HG03354 (cell line): ENCODE measurements around the gene CCDC159.
A peak's percentile ranks its signal among the peaks of the same experiment; 100 is the strongest.
"Not testable (repeated sequence)": the region's sequence is repeated elsewhere in the genome, so short reads cannot be mapped to it uniquely, and the experiment has no call there.

Experiments used
- ATAC-seq: cut with Tn5 transposase; IDR thresholded peaks from one replicate; pipeline ENCODE4 v1.9.1; 2021; ENCODE audit warnings: mild to moderate bottlenecking; ENCODE audit not compliant: unreplicated experiment, poor library complexity, severe bottlenecking

The CCDC159 gene, protein sequence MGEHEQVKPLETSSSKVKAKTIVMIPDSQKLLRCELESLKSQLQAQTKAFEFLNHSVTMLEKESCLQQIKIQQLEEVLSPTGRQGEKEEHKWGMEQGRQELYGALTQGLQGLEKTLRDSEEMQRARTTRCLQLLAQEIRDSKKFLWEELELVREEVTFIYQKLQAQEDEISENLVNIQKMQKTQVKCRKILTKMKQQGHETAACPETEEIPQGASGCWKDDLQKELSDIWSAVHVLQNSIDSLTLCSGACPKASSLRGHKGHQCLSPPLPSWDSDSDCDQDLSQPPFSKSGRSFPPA

DNA sequence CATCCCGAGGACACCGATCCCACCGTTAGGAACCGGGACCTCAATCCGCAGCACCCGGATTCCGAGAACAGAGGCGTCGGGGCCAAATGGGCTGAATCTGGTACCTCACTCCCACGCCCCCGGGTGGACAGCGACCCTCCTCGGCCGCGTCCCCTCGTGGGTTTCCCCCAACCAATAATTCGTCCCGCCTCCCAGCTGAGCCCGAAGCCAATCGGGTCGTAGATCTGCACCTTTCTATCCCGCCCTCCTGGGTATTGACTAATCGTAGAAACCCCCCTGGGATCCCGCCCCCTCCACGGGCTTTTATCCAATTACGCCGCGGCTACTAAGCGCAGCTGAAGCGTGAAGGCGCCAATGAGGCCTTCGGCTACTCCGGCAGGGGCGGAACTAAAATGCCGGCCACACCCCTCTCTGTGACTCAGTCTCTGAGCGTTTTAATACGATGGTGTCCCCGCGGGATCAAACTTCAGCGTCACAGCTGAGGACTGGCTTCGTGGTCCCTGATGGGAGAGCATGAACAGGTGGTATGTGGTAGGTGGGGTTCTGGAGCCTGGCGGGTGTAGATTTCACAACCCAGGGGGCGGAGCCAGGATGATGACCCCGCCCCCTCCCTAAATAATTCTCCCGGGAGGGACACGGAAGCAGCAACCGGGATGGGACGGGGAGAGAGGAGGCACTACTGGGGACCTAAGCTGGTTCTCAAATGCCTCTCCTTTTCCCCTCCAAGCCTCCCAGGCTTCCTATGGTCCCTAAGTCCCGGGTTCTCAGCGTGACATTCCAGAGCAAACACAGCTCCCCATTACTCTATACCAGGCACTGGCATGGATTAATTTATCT lies at the start of gene CCDC159, which contains the start of gene TMEM205:
CCDC159 (plus strand) TSS at position 416 of the 837 bp plus-strand sequence; CDS start at position 504, 88 bp downstream.
TMEM205 (minus strand) TSS at position 165 of the 837 bp plus-strand sequence. CDS start 649 bp downstream, outside the sequence.
- ATAC-seq = peak; percentile 90

DNA sequence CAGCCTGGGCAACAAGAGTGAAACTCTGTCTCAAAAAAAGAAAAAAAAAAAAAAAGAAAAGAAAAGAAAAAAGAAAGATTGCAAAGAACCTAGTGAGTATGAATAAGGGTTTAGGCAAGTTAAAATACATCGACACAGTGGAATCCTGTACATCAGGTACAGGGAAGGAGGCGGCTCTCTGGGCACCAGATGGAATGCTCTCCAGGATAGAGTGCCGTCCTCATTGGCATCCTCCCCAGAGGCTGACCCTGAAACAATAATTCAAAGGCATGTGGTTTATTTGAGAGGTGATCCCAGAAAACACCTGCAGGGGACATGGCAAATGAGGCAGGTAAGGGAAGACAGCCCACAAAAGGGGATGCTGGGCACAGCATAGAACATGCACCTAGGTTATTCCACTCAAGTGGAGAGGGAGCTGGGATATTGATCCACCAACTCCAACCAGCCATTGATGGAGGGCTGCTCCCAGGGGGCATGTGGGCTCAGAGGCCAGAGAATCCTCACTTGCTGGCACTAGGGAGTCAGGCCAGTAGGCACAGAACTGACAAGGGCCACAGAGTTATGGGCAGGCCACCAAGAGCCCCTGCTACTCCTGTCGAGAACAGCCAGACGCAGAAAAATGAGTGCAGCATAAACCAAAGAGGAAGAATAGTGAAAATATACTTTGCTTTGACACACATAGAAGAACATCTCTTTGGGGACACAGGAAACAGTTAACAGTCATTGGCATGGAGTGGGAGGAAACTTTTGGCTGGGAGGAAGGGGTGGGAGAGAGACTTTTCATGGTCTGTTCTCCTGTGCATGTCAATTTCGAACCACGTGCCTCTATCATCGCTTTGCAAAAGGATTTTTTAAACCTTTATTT lies 46.1 kb upstream of the CCDC159 start:
- no peak for ATAC-seq

DNA sequence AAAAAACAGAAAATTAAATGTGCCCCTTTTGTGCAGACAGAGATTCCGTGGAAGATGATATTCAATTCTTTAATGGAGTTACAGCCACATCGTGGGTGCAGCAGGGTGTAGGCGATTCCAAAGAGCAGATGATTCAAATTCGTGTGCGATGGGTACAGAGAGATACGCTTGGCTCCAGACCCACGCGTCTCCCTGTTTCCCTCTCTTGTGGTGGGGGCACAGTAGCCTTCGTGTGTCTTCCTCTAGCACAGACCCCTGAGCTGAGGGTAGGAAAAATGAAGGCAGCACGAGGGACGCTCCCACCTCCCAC lies 45.6 kb upstream of the CCDC159 start:
- ATAC-seq = no peak

DNA sequence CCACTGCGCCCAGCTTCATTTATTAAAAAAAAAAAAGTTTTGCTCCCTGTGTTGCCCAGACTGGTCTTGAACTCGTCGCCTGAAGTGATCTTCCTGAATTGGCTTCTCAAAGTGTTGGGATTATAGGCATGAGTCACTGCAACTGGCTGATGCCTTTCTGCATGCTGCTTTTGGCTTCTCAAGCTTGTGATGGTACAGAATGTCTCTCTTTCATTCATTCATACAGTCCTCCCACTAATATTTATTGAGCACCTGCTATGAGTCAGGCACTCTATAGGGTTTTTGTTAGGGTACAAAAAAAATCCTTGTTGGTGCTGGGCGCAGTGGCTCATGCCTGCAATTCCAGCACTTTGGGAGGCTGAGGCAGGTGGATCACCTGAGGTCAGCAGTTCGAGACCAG lies 41.4 kb upstream of the CCDC159 start:
- ATAC-seq = no peak

DNA sequence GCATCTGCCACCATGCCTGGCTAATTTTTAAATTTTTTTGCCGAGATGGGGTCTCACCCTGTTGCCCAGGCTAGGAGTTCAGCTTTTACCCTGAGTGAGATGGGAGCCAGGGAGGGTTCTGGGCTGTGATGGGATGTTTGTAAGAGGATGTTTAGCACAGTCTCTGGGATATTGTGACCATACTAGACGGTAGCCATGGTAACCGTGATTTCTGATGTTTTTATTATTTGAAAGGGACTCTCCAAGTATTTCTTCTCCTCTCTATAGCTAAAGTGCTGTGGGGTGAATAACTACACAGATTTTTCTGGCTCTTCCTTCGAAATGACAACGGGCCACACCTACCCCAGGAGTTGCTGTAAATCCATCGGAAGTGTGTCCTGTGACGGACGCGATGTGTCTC lies 40.0 kb upstream of the CCDC159 start:
- ATAC-seq = no peak

DNA sequence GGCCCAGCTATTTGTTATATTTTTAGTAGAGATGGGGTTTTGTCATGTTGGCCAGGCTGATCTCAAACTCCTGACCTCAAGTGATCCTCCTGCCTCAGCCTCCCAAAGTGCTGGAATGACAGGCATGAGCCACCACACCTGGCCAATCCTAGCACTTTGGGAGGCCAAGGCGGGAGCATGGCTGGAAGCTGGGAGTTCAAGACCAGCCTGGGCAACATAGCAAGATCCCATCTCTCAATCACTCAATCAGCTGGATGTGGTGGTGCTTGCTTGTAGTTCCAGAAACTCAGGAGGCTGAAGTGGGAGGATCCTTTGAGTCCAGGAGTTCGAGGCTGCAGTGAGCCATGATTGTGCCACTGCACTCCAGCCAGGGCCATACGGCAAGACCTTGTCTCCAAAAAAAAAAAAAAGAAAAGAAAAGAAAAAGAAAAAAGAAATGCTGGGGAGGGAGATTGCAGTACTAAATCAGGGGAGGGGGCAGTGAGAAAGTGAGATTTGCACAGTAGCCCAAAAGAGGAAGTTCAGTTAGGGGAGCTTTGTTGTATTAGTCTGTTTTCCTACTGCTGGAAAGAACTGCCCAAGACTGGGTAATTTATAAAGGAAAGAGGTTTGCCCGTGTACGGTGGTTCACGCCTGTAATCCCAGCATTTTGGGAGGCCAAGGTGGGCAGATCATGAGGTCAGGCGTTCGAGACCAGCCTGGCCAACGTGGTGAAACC lies 25.9 kb upstream of the CCDC159 start:
- not testable (repeated sequence) for ATAC-seq

DNA sequence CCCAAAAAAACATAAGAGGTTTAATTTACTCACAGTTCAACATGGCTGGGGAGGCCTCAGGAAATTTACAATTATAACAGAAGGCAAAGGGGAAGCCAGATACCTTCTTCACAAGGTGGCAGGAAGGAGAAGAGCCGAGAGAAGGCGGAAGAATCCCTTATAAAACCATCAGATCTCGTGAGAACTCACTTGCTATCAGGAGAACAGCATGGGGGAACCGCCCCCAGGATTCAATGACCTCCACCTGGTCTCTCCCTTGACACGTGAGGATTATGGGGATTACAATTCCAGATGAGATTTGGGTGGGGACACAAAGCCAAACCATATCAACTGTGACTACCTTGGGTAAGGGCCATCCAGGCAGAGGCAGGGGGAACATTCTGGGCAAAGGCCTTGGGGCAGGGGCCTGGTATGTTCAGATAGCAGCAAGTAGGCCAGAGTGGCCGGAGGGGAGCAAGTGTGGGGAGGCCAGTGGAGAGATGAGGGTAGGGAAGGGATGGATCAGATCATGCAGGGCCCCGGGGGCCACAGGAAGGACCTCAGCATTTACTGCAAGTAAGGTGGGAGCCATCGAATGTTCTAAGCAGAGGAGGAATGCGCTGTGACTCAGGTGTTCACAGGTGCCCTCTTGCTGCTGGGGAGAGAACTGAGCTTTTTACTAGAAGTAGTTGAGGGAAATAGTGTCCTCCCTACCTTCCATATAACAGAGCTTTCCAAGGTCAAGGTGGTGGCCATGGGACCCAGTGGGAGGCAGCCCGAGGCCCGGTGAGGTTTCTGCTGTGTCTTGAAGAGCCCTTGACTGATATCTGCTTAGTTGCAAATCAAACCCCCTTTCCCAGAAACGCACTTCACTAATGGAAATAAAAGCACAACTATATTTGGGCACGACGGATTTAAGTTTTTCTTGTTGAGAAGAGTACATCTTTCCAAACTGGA lies 24.9 kb upstream of the CCDC159 start:
- no peak for ATAC-seq

DNA sequence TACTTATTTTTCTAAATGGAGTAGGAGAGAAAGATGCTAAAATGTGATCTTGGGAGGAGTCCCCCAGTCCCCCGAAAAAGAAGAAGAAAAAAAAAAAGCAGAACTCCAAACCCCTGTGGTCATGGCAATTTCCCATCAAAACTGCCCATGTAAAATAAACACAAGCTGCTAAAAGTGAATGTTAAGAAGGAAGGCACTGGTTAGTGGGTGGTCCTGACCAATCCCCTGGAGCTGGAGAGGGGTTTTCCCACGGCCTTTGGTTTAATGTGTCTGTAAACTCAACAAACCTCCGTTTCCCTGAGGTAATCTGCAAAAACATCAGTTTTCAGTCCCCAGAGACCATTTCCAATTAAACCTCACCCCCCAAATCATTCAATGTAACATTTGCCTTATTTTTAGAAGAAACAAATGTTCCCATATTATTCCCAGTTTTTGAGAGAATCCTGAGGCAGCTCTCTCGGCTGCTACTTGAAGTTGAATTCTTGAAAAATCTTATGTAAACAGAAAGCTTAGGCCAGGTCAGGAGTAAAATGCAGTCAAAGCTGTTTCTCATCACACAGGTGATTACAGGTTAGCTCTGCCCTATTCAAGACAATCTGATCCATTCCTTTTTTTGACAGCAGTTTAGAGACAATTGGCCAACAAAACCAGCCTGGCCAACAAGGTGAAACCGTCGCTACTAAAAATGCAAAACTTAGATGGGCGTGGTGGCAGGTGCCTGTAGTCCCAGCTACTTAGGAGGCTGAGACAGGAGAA lies 23.9 kb upstream of the CCDC159 start:
- no peak for ATAC-seq

DNA sequence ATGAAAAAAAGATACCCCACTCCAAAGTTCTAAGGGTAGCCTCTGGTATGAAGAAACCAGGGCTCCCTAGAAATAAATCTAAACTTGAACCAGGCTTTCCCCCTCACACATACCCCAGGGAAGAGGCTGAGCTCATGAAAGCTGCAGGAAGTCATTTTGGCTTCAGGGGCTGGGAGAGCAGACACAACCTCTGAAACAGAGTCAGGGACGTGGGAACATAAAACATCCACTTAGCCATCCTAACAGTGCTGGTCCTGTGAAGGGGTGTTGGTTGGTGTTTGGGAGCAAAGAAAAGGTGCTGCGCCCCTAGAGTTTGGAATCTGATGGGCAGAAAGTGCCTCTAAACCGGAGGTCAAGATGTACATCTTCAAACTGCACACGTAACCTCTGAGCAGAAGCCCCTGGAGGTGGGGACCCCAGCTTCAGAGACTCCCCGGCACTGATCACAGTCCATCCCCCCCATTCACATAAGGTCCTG lies 22.7 kb upstream of the CCDC159 start:
- ATAC-seq = no peak

DNA sequence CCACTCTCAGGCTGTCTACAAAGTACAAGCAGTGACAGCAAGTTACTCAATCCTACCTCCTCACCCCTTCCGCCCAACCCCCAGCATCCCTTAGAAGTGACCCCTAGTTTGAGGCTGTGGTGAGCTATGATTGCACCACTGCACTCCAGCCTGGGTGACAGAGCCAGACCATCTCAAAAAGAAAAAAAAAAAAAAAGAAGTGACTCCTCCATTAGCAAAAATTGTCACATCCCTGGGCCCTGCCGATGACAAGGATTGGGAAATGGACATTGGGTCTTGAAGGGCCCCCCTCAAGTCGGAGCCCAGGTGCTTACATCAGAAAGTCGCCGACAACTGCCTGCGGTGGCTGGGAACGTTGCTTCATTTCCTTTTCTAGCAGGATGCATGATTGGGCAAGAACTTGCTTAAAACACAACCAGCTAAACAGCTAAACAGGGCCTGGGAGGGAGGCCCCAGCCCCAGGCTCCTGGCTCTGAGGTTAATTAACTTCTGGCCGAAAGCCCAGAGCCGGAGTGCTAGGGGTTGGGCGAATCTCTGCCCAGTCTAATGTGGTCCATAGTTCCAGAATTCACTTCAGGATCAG lies 22.1 kb upstream of the CCDC159 start:
- ATAC-seq = peak; percentile 65

DNA sequence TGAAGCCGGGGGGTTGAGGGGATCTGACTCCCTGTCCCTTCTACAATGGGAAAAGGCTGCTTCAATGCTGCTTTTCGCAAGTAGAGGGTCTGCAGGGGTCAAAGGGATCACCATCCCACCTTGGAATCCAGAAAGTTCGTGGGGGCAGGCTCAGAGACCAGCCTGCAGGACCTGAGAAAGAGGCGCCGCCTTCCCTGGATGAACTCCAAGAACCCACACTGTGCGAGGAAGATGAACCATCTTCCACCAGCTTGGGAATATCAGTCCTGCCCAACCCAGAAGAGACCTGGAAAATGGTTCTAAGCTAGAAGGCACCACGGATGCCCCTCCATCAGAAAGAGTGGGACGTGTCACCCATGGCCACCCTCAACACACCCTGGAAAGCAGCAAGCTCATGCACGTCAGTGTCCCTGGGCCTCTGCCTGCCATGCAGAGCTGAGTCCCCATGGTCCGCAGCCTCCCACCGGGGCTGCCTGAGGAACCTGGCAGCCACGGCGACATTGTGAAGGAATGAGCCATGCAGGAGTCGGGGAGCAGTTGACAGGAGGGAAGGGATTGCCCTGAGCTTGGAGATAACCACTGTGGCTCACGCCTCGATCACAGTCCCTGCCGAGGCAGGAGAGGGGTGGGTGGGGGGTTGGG lies 21.4 kb upstream of the CCDC159 start:
- ATAC-seq = no peak

DNA sequence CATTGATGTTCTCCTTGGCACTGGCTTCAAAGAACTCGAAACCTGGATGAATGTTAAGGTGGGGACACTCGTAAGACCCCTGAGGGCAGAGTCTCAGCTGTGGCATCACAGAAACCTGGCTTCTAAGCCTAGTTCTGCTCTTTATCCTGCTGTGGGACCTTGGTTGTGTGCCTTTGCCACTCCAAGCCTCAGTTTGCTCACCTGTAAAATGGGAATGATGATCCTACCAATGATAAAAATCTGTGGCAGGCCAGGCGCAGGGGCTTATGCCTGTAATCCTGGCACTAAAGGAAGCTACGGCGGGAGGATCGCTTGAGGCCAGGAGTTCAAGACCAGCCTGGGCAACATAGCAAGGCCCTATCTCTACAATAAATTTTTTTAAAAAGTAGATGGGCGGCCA lies 20.8 kb upstream of the CCDC159 start:
- ATAC-seq = no peak

DNA sequence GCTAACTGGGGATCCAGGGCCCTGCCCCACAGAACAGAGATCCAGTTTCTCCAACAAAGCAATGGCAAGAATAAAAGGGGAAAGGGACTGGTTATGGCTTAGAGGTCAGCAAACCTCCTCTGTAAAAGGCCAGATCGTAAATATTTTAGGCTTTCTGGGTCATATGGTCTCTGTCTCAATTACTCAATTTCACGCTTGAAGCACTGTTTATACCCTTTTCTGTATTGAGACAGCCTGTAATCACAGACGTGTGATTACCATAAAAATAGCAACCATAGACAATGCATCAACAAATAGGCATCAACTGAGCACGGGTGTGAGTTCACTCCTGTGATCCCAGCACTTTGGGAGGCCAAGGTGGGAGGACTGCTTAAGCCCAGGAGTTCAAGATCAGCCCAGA lies 16.2 kb upstream of the CCDC159 start:
- ATAC-seq = no peak

DNA sequence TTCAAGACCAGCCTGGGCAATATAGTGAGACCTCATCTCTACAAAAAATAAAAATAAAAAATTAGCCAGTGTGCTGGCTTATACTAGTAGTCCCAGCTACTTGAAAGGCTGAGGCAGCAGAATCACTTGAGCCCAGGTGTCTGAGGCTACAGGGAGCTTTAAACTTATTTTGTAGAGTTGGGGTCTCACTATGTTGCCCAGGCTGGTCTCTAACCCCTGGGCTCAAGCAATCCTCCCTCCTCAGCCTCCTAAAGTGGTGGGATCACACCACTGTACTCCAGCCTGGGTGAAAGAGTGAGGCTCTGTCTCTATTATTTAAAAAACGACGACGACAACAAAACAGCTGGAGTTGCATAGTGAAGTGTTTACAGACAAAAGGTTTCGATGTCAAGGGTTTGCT lies 14.8 kb upstream of the CCDC159 start:
- no peak for ATAC-seq

DNA sequence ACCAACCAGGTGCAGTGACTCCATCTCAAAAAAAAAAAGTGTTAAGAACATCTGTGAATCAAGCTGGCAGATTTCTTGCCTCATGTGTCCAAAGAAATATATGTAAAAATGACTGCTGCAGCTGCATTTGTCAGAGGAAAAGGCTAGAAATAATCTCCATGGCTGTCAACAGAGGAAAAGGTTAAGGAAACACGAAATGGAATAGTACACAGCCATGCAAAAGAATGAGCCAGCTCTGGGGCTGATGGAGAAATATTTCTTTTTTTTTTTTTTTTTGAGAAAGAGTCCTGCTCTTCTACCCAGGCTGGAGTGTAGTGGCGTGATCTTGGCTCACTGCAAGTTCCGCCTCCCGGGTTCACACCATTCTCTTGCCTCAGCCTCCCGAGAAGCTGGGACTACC lies 13.5 kb upstream of the CCDC159 start:
- ATAC-seq = no peak

DNA sequence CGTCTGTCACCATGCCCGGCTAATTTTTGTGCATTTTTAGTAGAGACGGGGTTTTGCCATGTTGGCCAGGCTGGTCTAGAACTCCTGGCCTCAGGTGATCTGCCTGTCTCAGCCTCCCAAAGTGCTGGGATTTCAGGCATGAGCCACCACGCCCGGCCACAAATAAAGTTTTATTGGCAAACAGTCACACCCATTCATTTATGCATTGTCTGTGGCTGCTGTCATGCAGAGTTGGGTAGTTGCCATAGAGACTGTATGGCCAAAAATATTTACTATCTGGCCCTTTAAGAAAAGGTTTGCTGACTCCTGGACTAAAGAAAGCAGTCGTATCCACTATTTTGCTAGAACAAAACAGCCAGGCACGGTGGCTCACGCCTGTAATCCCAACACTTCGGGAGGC lies 12.5 kb upstream of the CCDC159 start:
- not testable (repeated sequence) for ATAC-seq
